Rectal smooth muscle tissue (tissue), 1 donor: ENCODE measurements around the gene ANKRD11.

Source experiments
- H3K27ac ChIP-seq: one replicate; pipeline ENCODE4 v1.7.0; 2013; ENCODE audit warnings: low read depth, low read length, inconsistent platforms
- H3K27me3 ChIP-seq: one replicate; pipeline ENCODE4 v1.7.0; 2013; ENCODE audit warnings: low read length; ENCODE audit not compliant: control insufficient read depth, insufficient read depth
- H3K36me3 ChIP-seq: one replicate; pipeline ENCODE4 v1.7.0; 2013; ENCODE audit warnings: low read length; ENCODE audit not compliant: control insufficient read depth, insufficient read depth
- H3K4me1 ChIP-seq: one replicate; pipeline ENCODE4 v1.7.0; 2013; ENCODE audit warnings: low read length; ENCODE audit not compliant: control insufficient read depth, insufficient read depth
- H3K4me3 ChIP-seq: one replicate; pipeline ENCODE4 v1.7.0; 2013; ENCODE audit warnings: low read length
- H3K9ac ChIP-seq: one replicate; pipeline ENCODE4 v1.7.0; 2013; ENCODE audit warnings: low read length

ANKRD11 gene

DNA sequence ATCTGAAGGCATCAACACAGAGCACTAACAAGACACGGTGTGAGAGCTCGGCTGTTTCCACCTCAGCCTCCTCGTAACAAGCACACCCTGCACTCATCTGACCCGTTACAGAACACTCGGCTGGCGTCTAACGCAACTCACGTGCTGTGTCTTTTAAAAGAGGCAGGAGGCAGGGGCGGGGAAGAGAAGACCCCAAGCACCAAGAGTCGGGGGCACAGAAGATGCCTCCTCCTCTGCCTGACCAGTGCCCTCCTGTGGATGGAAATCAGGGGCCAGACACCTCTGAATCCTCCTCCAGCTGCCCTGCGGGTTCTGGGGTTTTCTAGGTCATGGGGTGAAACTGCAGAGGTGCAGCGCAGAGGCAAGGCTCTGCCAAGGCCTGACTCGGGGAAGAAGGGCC, 198.6 kb downstream of the ANKRD11 start:
- Histone ChIP-seq H3K9ac (no peak overlapping the region), H3K36me3 (peaks cover 15% of the 10 kb centered on the region), H3K4me1 (peaks cover 4% of the 10 kb centered on the region), H3K27ac (no peak overlapping the region), H3K4me3 (no peak overlapping the region), H3K27me3 (no peaks in the 10 kb centered on the region)

GRCh38 chr16:89291363-89291762, 199.0 kb downstream of the ANKRD11 start:
- peaks cover 4% of the 10 kb centered on the region for H3K4me1 ChIP-seq
- H3K9ac ChIP-seq = no peak overlapping the region
- H3K27me3 ChIP-seq = no peaks in the 10 kb centered on the region
- no peak overlapping the region for H3K4me3 ChIP-seq
- peaks cover 16% of the 10 kb centered on the region for H3K36me3 ChIP-seq
- H3K27ac ChIP-seq = no peak overlapping the region

DNA sequence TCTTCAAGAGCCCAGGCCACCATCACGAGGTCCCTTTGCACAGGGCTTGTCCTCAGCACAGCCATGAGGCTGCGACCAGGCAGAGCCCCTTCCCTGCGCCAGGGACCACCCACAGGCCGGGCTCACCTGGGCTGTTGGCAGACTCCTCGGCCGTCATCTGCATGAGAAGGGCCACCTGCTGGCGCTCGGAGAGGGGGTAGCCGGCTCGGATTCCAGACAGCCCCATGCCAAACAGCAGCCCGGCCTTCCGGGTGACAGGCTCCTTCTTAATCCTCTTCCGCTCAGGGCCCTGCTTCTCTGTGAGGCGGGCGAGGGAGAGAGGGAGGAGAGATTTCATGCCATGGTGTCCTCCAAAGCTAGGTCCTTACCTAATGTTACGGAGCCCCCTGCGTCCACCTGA, 199.5 kb downstream of the ANKRD11 start:
- H3K4me1 ChIP-seq = peaks cover 4% of the 10 kb centered on the region

DNA sequence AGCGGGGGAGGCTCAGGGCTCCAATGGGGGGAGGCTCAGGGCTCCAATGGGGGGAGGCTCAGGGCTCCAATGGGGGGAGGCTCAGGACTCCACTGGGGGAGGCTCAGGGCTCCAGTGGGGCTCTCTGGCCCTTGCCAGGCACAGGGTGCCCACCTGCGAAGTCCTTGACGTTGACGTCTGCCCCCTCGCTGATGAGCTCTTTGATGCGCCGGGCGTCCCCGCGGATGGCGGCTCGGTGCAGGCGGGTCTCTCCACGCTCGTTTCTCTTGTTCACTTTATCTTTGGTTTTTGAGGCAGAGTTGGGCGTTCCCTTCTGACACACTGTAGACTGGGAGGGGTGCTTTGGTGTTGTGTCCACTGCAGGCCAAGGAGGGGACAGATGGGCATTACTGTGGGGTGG, 199.9 kb downstream of the ANKRD11 start:
- Histone ChIP-seq H3K4me1 (peaks cover 4% of the 10 kb centered on the region), H3K9ac (no peak overlapping the region), H3K4me3 (no peak overlapping the region), H3K27me3 (no peaks in the 10 kb centered on the region), H3K36me3 (peaks cover 25% of the 10 kb centered on the region), H3K27ac (no peak overlapping the region)

More for the DNA sequence above, 199.5 kb downstream of the ANKRD11 start:
- Histone ChIP-seq H3K4me3 (no peak overlapping the region), H3K27ac (no peak overlapping the region), H3K27me3 (no peaks in the 10 kb centered on the region), H3K36me3 (peaks cover 20% of the 10 kb centered on the region), H3K9ac (no peak overlapping the region)

GRCh38 chr16:89289428-89290395, 200.6 kb downstream of the ANKRD11 start:
- no peak overlapping the region for H3K27ac ChIP-seq
- H3K4me3 ChIP-seq = no peak overlapping the region
- H3K36me3 ChIP-seq = peaks cover 32% of the 10 kb centered on the region
- H3K9ac ChIP-seq = no peak overlapping the region
- H3K4me1 ChIP-seq = peaks cover 4% of the 10 kb centered on the region
- no peaks in the 10 kb centered on the region for H3K27me3 ChIP-seq

DNA sequence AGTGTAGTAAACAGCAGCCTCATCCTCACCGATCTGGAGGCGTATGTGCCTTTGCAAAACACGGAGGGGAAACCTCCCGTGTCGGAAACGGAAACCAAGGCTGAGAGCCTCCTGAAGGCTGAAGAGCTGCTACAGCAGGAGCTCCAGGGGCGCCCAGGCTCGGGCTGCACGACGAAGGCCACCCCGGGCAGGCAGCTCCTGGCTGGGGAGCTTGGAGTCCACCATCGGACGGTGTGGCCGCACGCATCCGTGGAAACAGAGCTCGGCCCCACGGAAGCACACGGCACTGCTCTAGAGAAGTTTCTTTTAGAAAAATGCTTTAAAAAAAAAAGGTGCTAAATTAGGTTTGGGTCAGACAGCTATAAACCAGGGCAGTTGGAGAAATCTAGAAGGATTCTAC, 201.4 kb downstream of the ANKRD11 start:
- no peaks in the 10 kb centered on the region for H3K27me3 ChIP-seq
- peaks cover 3% of the 10 kb centered on the region for H3K4me1 ChIP-seq
- H3K36me3 ChIP-seq = peaks cover 34% of the 10 kb centered on the region
- H3K4me3 ChIP-seq = no peak overlapping the region
- no peak overlapping the region for H3K27ac ChIP-seq
- H3K9ac ChIP-seq = no peak overlapping the region

- H3K36me3 ChIP-seq = peaks cover 38% of the 10 kb centered on the region
- no peak overlapping the region for H3K27ac ChIP-seq
- no peak overlapping the region for H3K4me3 ChIP-seq
- H3K4me1 ChIP-seq = no peaks in the 10 kb centered on the region
- no peak overlapping the region for H3K9ac ChIP-seq
- no peaks in the 10 kb centered on the region for H3K27me3 ChIP-seq
Observed at GRCh38 chr16:89288577-89288844, 201.8 kb downstream of the ANKRD11 start.

GRCh38 chr16:89287777-89288576, 202.4 kb downstream of the ANKRD11 start:
- Histone ChIP-seq H3K9ac (no peak overlapping the region), H3K27ac (no peak overlapping the region), H3K4me3 (no peak overlapping the region), H3K4me1 (no peaks in the 10 kb centered on the region), H3K36me3 (peaks cover 40% of the 10 kb centered on the region), H3K27me3 (no peaks in the 10 kb centered on the region)

DNA sequence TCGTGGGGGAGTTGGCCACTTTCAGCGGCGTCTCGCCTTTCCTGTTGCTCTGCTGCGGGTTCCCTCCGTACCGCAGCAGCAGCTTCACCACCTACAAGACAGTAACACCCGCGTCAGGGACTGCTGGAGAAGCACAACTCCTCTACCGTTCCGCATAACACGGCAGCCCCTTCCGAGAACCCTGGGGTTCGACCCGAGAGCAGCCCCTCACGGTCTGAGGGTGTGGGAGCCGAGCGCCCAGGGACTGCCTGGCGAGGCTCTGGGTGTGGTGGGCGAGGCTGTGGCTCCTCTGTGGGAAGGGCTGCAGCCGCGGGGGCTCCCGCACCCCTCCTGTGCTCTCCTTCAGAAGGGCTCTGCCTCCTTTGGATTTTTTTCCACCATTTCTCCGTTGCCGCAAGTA, 204.3 kb downstream of the ANKRD11 start:
- no peak overlapping the region for H3K4me3 ChIP-seq
- H3K9ac ChIP-seq = no peak overlapping the region
- no peaks in the 10 kb centered on the region for H3K4me1 ChIP-seq
- no peaks in the 10 kb centered on the region for H3K27me3 ChIP-seq
- no peak overlapping the region for H3K27ac ChIP-seq
- H3K36me3 ChIP-seq = peaks cover 46% of the 10 kb centered on the region

DNA sequence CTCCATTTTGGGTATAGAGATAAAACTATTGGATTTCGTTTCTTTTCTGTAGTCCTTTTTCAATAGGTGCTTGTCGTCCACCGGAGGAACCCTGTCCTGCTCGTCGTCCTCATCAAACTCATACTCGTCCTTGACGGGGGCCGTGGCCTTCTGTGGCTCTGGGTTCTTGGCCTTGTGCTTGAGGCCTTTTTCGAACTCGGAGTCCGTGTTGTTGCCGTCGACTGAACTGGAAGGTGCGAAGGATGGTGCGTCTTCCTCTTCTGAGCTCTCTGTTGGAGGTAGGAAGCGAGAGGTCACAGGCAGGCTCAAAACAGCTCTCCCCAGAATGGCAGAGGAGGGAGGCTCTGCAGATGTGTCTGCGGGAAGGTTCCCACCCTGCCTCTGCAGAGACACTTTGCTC, 205.0 kb downstream of the ANKRD11 start:
- H3K4me1 ChIP-seq = no peaks in the 10 kb centered on the region
- H3K27ac ChIP-seq = no peak overlapping the region
- no peak overlapping the region for H3K4me3 ChIP-seq
- H3K36me3 ChIP-seq = peaks cover 47% of the 10 kb centered on the region
- no peaks in the 10 kb centered on the region for H3K27me3 ChIP-seq
- H3K9ac ChIP-seq = no peak overlapping the region

- Histone ChIP-seq H3K27me3 (no peaks in the 10 kb centered on the region), H3K27ac (no peak overlapping the region), H3K9ac (no peak overlapping the region), H3K4me1 (no peaks in the 10 kb centered on the region), H3K36me3 (peaks cover 41% of the 10 kb centered on the region), H3K4me3 (no peak overlapping the region)
Observed at GRCh38 chr16:89283449-89283848, 206.9 kb downstream of the ANKRD11 start.

DNA sequence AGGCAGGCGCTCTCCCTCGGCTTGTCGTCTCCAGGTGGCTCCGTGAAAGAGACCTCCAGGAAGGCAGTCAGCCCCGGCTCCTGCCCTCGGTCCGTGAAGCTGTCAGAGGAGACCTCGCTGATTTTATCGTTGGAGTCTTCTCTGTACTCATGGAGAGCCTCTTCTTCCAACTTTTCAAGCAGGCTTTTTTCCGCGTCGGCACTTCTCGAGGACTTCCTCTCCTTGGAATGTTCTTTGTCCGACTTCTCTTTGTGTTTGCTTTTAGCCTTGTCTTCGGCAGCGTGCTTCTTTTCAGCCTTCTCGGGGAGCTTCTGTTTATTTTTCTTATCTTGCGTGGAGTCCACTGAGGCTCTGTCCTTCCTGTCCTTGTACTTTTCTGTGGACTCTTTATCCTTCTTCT, 207.8 kb downstream of the ANKRD11 start:
- Histone ChIP-seq H3K4me1 (no peaks in the 10 kb centered on the region), H3K36me3 (peaks cover 33% of the 10 kb centered on the region), H3K27ac (no peak overlapping the region), H3K9ac (no peak overlapping the region), H3K27me3 (no peaks in the 10 kb centered on the region), H3K4me3 (no peak overlapping the region)
